ENCODE data around the gene CDC42EP2.

Gene CDC42EP2

DNA sequence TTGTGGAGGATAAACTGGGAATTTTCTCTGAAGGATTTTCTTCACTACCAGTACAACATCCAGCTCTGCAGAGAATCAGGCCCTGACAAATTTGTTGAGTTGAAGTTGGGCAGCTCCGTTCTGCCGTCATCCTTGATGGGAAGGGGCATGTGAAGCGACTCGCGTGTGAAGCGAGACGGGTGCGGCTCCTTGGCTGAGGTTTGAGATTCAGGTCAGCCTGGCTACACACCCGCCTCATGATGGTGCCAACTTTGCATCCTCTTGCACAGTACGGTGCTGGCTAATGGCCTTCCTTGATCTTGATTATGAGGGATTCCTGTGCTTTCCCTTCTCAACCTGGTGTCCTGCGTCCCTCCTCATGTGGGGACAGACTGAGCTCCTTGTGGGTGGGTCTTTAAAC, 19.7 kb upstream of the CDC42EP2 start:
- Histone ChIP-seq H3K27me3 (ENCODE audit: insufficient read depth, poor library complexity, severe bottlenecking) (no peaks in the 10 kb centered on the region), H3K27ac (replicated peaks) (no peak overlapping the region), H3K4me3 (replicated peaks; ENCODE audit: insufficient read depth, low read length) (no peak overlapping the region)
- no peak for DNase-seq (ENCODE audit: low read depth in 1 of 2, low spot score in 1 of 2)
- TF ChIP-seq, protein P1, sequence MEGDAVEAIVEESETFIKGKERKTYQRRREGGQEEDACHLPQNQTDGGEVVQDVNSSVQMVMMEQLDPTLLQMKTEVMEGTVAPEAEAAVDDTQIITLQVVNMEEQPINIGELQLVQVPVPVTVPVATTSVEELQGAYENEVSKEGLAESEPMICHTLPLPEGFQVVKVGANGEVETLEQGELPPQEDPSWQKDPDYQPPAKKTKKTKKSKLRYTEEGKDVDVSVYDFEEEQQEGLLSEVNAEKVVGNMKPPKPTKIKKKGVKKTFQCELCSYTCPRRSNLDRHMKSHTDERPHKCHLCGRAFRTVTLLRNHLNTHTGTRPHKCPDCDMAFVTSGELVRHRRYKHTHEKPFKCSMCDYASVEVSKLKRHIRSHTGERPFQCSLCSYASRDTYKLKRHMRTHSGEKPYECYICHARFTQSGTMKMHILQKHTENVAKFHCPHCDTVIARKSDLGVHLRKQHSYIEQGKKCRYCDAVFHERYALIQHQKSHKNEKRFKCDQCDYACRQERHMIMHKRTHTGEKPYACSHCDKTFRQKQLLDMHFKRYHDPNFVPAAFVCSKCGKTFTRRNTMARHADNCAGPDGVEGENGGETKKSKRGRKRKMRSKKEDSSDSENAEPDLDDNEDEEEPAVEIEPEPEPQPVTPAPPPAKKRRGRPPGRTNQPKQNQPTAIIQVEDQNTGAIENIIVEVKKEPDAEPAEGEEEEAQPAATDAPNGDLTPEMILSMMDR (IDR thresholded peaks at IDR 0.05; ENCODE audit: insufficient read depth, low read length): no peak
- TF ChIP-seq GABPA (IDR thresholded peaks at IDR 0.05; ENCODE audit: low read depth): no peak
- TF ChIP-seq, protein P2, sequence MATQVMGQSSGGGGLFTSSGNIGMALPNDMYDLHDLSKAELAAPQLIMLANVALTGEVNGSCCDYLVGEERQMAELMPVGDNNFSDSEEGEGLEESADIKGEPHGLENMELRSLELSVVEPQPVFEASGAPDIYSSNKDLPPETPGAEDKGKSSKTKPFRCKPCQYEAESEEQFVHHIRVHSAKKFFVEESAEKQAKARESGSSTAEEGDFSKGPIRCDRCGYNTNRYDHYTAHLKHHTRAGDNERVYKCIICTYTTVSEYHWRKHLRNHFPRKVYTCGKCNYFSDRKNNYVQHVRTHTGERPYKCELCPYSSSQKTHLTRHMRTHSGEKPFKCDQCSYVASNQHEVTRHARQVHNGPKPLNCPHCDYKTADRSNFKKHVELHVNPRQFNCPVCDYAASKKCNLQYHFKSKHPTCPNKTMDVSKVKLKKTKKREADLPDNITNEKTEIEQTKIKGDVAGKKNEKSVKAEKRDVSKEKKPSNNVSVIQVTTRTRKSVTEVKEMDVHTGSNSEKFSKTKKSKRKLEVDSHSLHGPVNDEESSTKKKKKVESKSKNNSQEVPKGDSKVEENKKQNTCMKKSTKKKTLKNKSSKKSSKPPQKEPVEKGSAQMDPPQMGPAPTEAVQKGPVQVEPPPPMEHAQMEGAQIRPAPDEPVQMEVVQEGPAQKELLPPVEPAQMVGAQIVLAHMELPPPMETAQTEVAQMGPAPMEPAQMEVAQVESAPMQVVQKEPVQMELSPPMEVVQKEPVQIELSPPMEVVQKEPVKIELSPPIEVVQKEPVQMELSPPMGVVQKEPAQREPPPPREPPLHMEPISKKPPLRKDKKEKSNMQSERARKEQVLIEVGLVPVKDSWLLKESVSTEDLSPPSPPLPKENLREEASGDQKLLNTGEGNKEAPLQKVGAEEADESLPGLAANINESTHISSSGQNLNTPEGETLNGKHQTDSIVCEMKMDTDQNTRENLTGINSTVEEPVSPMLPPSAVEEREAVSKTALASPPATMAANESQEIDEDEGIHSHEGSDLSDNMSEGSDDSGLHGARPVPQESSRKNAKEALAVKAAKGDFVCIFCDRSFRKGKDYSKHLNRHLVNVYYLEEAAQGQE (IDR thresholded peaks at IDR 0.05; ENCODE audit: insufficient replicate concordance, low read depth): no peak
- no peak for TF ChIP-seq SPI1 (IDR thresholded peaks at IDR 0.05; ENCODE audit: borderline replicate concordance, low read depth)
- TF ChIP-seq POLR2AphosphoS5 (IDR thresholded peaks at IDR 0.05; ENCODE audit: low read depth): no peak

DNA sequence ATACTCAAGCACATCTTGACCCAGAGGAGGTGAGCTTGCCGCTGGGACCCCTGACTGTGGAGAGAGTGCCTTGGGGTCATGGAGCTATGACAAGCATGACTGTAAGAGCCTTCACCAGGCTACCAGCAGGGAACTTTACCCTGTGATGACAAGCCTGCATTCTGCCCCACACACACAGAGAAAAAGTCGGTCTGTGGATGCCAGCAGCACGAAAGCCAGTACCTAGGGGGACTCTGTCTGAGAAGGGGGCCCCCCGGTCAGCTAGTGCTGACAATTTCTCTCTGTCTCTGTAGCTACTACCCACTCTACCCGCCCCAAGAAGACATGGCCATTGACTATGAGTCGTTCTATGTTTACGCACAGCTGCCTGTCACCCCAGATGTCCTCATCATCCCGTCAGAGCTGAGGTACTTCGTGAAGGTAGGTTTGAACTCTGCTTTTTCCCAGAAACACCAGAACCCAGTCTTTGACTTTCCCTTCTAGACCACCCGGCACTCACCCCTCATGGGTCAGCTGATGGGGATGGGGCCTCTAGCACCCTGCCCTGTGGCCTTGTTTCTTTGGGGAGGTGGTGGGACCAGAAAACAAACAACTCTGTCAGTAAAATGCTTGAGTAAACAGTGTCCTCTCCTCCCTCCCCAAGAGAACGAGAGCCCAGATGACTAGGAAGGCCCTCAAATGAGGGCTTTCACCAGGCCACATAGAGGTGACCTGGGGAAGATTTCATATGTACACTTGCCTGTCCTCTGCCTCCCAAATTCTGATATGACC, 18.9 kb upstream of the CDC42EP2 start:
- TF ChIP-seq SPI1 (IDR thresholded peaks at IDR 0.05; ENCODE audit: borderline replicate concordance, low read depth): no peak
- no peak for TF ChIP-seq GABPA (IDR thresholded peaks at IDR 0.05; ENCODE audit: low read depth)
- TF ChIP-seq POLR2AphosphoS5 (IDR thresholded peaks at IDR 0.05; ENCODE audit: low read depth): no peak
- TF ChIP-seq, protein P2 (IDR thresholded peaks at IDR 0.05; ENCODE audit: insufficient replicate concordance, low read depth): no peak
- TF ChIP-seq, protein P1 (IDR thresholded peaks at IDR 0.05; ENCODE audit: insufficient read depth, low read length): no peak
- no peak for DNase-seq (ENCODE audit: low read depth in 1 of 2, low spot score in 1 of 2)
- no peak overlapping the region for H3K27ac ChIP-seq (replicated peaks)

DNA sequence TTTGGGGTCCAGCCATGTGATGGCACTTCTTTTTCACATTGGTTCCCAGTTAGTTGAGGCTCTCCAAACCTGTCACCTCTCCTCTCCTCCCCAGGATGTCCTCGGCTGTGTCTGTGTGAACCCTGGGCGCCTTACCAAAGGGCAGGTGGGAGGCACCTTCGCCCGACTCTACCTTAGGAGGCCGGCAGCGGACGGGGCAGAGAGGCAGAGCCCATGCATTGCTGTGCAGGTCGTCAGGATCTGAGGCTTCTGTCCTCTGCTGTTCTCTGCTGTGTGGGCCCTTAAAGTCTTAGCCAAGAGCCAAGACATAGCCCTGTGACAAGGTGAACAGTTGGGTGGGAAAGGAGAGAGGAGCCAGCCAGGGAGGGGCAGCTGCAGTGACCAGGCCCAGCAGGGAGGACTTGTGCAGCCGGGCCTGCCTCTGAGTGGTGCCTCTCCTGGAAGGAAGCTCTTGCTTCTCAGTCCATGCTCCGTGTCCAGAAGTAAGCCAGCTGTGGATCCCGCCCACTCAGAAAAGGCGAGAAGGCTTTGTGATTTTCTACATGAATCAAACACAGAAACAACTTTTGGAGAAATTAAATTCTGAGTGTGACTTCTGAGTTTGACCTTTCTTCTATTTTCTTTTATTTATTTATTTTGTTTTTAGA, 17.5 kb upstream of the CDC42EP2 start:
- TF ChIP-seq, protein P1 (IDR thresholded peaks at IDR 0.05; ENCODE audit: insufficient read depth, low read length): no peak
- TF ChIP-seq SPI1 (IDR thresholded peaks at IDR 0.05; ENCODE audit: borderline replicate concordance, low read depth) (no peak), GABPA (IDR thresholded peaks at IDR 0.05; ENCODE audit: low read depth) (no peak), POLR2AphosphoS5 (IDR thresholded peaks at IDR 0.05; ENCODE audit: low read depth) (no peak)
- TF ChIP-seq, protein P2 (IDR thresholded peaks at IDR 0.05; ENCODE audit: insufficient replicate concordance, low read depth): no peak
- Histone ChIP-seq H3K4me3 (replicated peaks; ENCODE audit: insufficient read depth, low read length) (no peak overlapping the region), H3K27ac (replicated peaks) (no peak overlapping the region), H3K27me3 (ENCODE audit: insufficient read depth, poor library complexity, severe bottlenecking) (no peaks in the 10 kb centered on the region)
- DNase-seq (ENCODE audit: low read depth in 1 of 2, low spot score in 1 of 2): no peak

More for the DNA sequence above, 18.9 kb upstream of the CDC42EP2 start:
- no peaks in the 10 kb centered on the region for H3K27me3 ChIP-seq (ENCODE audit: insufficient read depth, poor library complexity, severe bottlenecking)
- no peak overlapping the region for H3K4me3 ChIP-seq (replicated peaks; ENCODE audit: insufficient read depth, low read length)

Data from HL-60 (cell line).